PC-3 (cell line): ENCODE data around the gene NSMCE1. TPM values are rescaled to one million over a fixed set of nuclear protein-coding genes. Genes with fewer than 3 reads are reported as not detected.

Experiments
- ATAC-seq: fragments of 200-7000 bp; cut with Tn5 transposase; 2 replicates; pipeline ENCODE4 v1.9.1; 2020; ENCODE audit warnings: mild to moderate bottlenecking, moderate library complexity
- BruUV-seq: library from RNA; stranded (reverse); fragments of 400-500 nt; replicated peaks from 2 replicates; lab custom pipeline; 2021; lab: Mats Ljungman, UMichigan
- CTCF ChIA-PET: fragments of 300-600 bp; sonication (Branson Sonifier 250); formaldehyde crosslinking; loops from one replicate; lab custom pipeline; 2022; ENCODE audit warnings: antibody characterized with exemption; lab: Charles Lee
- POLR2A ChIA-PET: fragments of 300-600 bp; sonication (Branson Sonifier 250); formaldehyde crosslinking; loops from one replicate; lab custom pipeline; 2022; ENCODE audit warnings: antibody characterized with exemption; ENCODE audit not compliant: unreplicated experiment; lab: Charles Lee
- DNase-seq: peaks from one replicate; pipeline ENCODE4 v3.0.0-alpha.2; 2015
- H2AFZ ChIP-seq: fragments of 300-600 bp; sonication (generic); 2 replicates; pipeline ENCODE4 v1.6.0; 2016; ENCODE audit warnings: antibody characterized with exemption, low read length
- H3F3A ChIP-seq: fragments of 300-600 bp; sonication (generic); one replicate; pipeline ENCODE4 v1.6.0; 2017; ENCODE audit warnings: antibody characterized with exemption, low read length, control low read depth, mild to moderate bottlenecking; ENCODE audit not compliant: unreplicated experiment
- H3K27ac ChIP-seq: fragments of 300-600 bp; sonication (generic); 2 replicates; pipeline ENCODE4 v1.5.1; 2016; ENCODE audit warnings: mild to moderate bottlenecking, low read length
- H3K27me3 ChIP-seq: fragments of 300-600 bp; sonication (generic); 2 replicates; pipeline ENCODE4 v1.6.1; 2016; ENCODE audit warnings: low read length, mixed read lengths
- H3K36me3 ChIP-seq: fragments of 300-600 bp; sonication (generic); 2 replicates; pipeline ENCODE4 v1.6.1; 2016; ENCODE audit warnings: low read depth, mixed run types, low read length, mixed read lengths
- H3K4me1 ChIP-seq: fragments of 300-600 bp; sonication (generic); 2 replicates; pipeline ENCODE4 v1.5.1; 2016; ENCODE audit warnings: low read length; ENCODE audit not compliant: insufficient read depth
- H3K4me2 ChIP-seq: fragments of 300-600 bp; sonication (generic); 2 replicates; pipeline ENCODE4 v1.6.0; 2016; ENCODE audit warnings: low read length
- H3K4me3 ChIP-seq: fragments of 300-600 bp; sonication (generic); 2 replicates; pipeline ENCODE4 v1.5.1; 2016; ENCODE audit warnings: mild to moderate bottlenecking, low read length, mixed read lengths
- H3K79me2 ChIP-seq: fragments of 300-600 bp; sonication (generic); 2 replicates; pipeline ENCODE4 v1.6.1; 2017; ENCODE audit warnings: low read length, mixed read lengths
- H3K9ac ChIP-seq: fragments of 300-600 bp; sonication (generic); 2 replicates; pipeline ENCODE4 v1.6.0; 2016; ENCODE audit warnings: mild to moderate bottlenecking, low read length
- H3K9me2 ChIP-seq: fragments of 300-600 bp; sonication (generic); replicated peaks from 2 replicates; pipeline ENCODE4 v1.6.1; 2016; ENCODE audit warnings: mixed run types, low read length, mixed read lengths
- H3K9me3 ChIP-seq: fragments of 300-600 bp; sonication (generic); 2 replicates; pipeline ENCODE4 v1.6.1; 2016; ENCODE audit warnings: low read length, mixed read lengths
- H4K20me1 ChIP-seq: fragments of 300-600 bp; sonication (generic); 2 replicates; pipeline ENCODE4 v1.6.1; 2016; ENCODE audit warnings: low read length, mixed read lengths
- EZH2 ChIP-seq: fragments of 300-600 bp; sonication (generic); IDR thresholded peaks from one replicate; pipeline ENCODE4 v1.6.1; 2017; ENCODE audit warnings: antibody characterized with exemption, mild to moderate bottlenecking, low read length; ENCODE audit not compliant: unreplicated experiment
- EZH2phosphoT487 ChIP-seq: fragments of 300-600 bp; sonication (generic); IDR thresholded peaks from 2 replicates; pipeline ENCODE4 v1.6.1; 2018; ENCODE audit warnings: mild to moderate bottlenecking, antibody characterized with exemption, low read length, borderline replicate concordance
- intact Hi-C: fragments of 100-400 bp; cut with micrococcal nuclease; formaldehyde crosslinking; loops from 2 replicates; pipeline ENCODE4 v1.9.0; 2023
- total RNA-seq: library from RNA; depleted of rRNA; stranded (reverse); fragments of >200 nt; gene quantifications from 2 replicates; pipeline ENCODE4 v1.2.3, GENCODE V29; 2014; rRNA removed
- TF ChIP-seq, protein P1 (sequence below): fragments of 300-600 bp; sonication (generic); conservative IDR thresholded peaks from 2 replicates; pipeline ENCODE4 v1.5.1; 2017; ENCODE audit warnings: antibody characterized with exemption, low read depth, mild to moderate bottlenecking, low read length

NSMCE1 gene
- total RNA-seq, 1 experiment from 2014 or later, result 32.5 TPM

DNA sequence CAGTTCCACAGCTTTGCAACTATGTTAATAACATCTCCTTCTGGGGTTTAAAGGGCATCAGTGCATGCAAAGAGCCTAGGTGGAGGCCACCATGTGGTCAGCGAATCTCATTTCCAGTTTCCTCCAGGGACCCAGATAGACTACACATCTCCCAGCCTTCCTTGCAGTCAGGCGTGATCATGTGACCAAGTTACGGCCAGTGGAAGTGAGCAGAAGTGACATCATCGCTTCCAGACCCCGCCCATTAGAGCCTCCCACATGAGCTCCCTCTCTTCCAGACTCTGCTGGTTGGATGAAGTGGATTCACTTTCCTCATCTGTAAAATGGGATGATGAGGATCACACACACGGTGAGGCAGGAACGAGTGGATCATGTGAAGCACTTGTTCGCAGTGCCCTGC is 92.7 kb downstream of the NSMCE1 start:
- Histone ChIP-seq H3K4me1 (peaks cover 29% of the 10 kb centered on the region), H2AFZ (no peak overlapping the region), H3K27ac (no peak overlapping the region), H3K4me2 (no peak overlapping the region), H3K36me3 (no peaks in the 10 kb centered on the region), H4K20me1 (no peaks in the 10 kb centered on the region), H3K79me2 (no peaks in the 10 kb centered on the region), H3F3A (no peaks in the 10 kb centered on the region), H3K4me3 (no peak overlapping the region), H3K9ac (no peak overlapping the region), H3K9me2 (no peaks in the 10 kb centered on the region), H3K9me3 (no peaks in the 10 kb centered on the region), H3K27me3 (no peaks in the 10 kb centered on the region)
- no TSS peak for BruUV-seq
- ChIA-PET CTCF (no interaction called here), POLR2A (no interaction called here)
- DNase-seq (no peak), ATAC-seq (no peak)
- intact Hi-C loops, result no loop called here
- TF ChIP-seq EZH2phosphoT487 (no peak), EZH2 (no peak)
- TF ChIP-seq, protein P1, sequence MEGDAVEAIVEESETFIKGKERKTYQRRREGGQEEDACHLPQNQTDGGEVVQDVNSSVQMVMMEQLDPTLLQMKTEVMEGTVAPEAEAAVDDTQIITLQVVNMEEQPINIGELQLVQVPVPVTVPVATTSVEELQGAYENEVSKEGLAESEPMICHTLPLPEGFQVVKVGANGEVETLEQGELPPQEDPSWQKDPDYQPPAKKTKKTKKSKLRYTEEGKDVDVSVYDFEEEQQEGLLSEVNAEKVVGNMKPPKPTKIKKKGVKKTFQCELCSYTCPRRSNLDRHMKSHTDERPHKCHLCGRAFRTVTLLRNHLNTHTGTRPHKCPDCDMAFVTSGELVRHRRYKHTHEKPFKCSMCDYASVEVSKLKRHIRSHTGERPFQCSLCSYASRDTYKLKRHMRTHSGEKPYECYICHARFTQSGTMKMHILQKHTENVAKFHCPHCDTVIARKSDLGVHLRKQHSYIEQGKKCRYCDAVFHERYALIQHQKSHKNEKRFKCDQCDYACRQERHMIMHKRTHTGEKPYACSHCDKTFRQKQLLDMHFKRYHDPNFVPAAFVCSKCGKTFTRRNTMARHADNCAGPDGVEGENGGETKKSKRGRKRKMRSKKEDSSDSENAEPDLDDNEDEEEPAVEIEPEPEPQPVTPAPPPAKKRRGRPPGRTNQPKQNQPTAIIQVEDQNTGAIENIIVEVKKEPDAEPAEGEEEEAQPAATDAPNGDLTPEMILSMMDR, result no peak

Other genes starting within 250 kb of the NSMCE1 start
- not detected in 2 replicates for gene C16orf82, start 201.8 kb downstream of the NSMCE1 start, total RNA-seq
- gene KDM8, start 65.2 kb downstream of the NSMCE1 start, total RNA-seq, result 5.0 and 7.8 TPM in 2 replicates
- 25.1 and 32.1 TPM in 2 replicates for gene IL4R, start 45.2 kb upstream of the NSMCE1 start, total RNA-seq
- 0.55 TPM in 1 of 2 replicates, not detected in the other for gene IL21R, start 133.4 kb upstream of the NSMCE1 start, total RNA-seq